ENCODE results near the gene RBM10. TPM values are rescaled to one million over a fixed set of nuclear protein-coding genes. Genes with fewer than 3 reads are reported as not detected.
A peak's percentile ranks its signal among the peaks of the same experiment; 100 is the strongest.

Gene RBM10
- total and polyA plus RNA-seq, 2 of the 13 experiments (the other 11 are each of a cell fraction or from before 2014, with no cell fraction given): 15.9 to 43.1 TPM

DNA sequence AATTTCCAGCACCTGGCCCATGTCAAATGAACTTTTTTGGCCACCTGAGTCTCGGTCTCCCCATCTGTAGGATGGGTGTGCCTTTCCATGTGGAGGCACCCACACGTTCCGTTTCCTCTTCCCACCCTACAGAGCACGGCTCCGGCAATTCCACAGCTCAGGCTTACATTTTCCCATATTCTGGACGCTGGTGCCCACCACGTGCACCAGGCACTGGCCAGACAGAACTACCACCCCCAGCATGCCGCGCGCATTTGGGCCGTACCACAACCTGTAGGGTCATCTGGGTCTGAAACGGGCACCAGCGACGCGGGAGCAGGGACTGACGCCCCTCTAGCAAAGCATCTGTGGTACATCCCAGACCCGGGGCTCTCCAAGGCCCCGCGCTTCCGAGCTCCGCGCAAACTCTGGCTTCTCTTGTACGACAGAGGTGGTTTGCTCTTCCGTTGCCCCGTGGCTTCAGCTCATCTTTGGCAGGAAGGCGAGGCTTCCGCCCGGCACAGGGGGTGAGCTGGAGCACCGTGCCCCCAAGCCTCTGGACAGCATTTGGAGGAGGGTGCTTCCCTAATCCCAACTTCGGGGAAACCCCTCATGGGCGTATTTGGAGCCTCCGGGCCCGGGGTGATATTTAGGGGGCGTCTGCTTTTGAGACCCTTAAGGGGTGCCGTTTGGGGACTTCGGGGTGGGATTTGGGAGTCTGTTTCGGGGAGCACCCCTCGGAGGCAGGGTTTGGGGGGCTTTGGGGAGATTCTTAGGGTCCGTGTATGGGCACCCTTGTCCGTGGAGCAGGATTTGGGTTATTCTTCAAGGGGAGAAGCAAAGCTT, 45.6 kb downstream of the RBM10 start (continued):
- TF ChIP-seq MYC (CRISPR knock-in tag; IDR thresholded peaks at IDR 0.05; ENCODE audit: borderline replicate concordance): peak; percentile 98
- TF ChIP-seq, protein P1, sequence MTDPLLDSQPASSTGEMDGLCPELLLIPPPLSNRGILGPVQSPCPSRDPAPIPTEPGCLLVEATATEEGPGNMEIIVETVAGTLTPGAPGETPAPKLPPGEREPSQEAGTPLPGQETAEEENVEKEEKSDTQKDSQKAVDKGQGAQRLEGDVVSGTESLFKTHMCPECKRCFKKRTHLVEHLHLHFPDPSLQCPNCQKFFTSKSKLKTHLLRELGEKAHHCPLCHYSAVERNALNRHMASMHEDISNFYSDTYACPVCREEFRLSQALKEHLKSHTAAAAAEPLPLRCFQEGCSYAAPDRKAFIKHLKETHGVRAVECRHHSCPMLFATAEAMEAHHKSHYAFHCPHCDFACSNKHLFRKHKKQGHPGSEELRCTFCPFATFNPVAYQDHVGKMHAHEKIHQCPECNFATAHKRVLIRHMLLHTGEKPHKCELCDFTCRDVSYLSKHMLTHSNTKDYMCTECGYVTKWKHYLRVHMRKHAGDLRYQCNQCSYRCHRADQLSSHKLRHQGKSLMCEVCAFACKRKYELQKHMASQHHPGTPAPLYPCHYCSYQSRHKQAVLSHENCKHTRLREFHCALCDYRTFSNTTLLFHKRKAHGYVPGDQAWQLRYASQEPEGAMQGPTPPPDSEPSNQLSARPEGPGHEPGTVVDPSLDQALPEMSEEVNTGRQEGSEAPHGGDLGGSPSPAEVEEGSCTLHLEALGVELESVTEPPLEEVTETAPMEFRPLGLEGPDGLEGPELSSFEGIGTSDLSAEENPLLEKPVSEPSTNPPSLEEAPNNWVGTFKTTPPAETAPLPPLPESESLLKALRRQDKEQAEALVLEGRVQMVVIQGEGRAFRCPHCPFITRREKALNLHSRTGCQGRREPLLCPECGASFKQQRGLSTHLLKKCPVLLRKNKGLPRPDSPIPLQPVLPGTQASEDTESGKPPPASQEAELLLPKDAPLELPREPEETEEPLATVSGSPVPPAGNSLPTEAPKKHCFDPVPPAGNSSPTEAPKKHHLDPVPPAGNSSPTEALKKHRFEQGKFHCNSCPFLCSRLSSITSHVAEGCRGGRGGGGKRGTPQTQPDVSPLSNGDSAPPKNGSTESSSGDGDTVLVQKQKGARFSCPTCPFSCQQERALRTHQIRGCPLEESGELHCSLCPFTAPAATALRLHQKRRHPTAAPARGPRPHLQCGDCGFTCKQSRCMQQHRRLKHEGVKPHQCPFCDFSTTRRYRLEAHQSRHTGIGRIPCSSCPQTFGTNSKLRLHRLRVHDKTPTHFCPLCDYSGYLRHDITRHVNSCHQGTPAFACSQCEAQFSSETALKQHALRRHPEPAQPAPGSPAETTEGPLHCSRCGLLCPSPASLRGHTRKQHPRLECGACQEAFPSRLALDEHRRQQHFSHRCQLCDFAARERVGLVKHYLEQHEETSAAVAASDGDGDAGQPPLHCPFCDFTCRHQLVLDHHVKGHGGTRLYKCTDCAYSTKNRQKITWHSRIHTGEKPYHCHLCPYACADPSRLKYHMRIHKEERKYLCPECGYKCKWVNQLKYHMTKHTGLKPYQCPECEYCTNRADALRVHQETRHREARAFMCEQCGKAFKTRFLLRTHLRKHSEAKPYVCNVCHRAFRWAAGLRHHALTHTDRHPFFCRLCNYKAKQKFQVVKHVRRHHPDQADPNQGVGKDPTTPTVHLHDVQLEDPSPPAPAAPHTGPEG (CRISPR knock-in tag; IDR thresholded peaks at IDR 0.05): no peak
- no peak for TF ChIP-seq RARA (CRISPR knock-in tag; IDR thresholded peaks at IDR 0.05)
- TF ChIP-seq NFE2L2 (IDR thresholded peaks at IDR 0.05; ENCODE audit: low read length): no peak
- 0 out of 2 replicates have a peak, but pooled peaks have one; percentile 37 for TF ChIP-seq ZNF614 (CRISPR knock-in tag; IDR thresholded peaks at IDR 0.05; ENCODE audit: borderline replicate concordance)
- 0 out of 2 replicates have a peak, but pooled peaks have one; percentile 26 for TF ChIP-seq RBFOX2 (IDR thresholded peaks at IDR 0.05; ENCODE audit: low read depth, low read length)
- TF ChIP-seq ZMYM4 (CRISPR knock-in tag; IDR thresholded peaks at IDR 0.05): peak; percentile 46; the same call in 1 of the 2 replicates
- peak; percentile 47; the same call in 1 of the 2 replicates for TF ChIP-seq SIN3A (IDR thresholded peaks at IDR 0.05; ENCODE audit: borderline replicate concordance, low read depth, low read length)
- TF ChIP-seq CCDC6 (CRISPR knock-in tag; IDR thresholded peaks at IDR 0.05): 0 out of 2 replicates have a peak, but pooled peaks have one; percentile 32
- TF ChIP-seq ZNF20 (CRISPR knock-in tag; IDR thresholded peaks at IDR 0.05): no peak
- 0 out of 2 replicates have a peak, but pooled peaks have one; percentile 33 for TF ChIP-seq RNF2 (conservative IDR thresholded peaks at IDR 0.05; ENCODE audit: low read depth)
- 0 out of 2 replicates have a peak, but pooled peaks have one; percentile 27 for TF ChIP-seq TP53 (CRISPR knock-in tag; conservative IDR thresholded peaks at IDR 0.05)
- TF ChIP-seq ZNF768 (CRISPR knock-in tag; IDR thresholded peaks at IDR 0.05): no peak
- peak; percentile 74 for TF ChIP-seq ZNF605 (CRISPR knock-in tag; IDR thresholded peaks at IDR 0.05)
- peak; percentile 41; the same call in 1 of the 2 replicates for TF ChIP-seq MTA1 (CRISPR knock-in tag; IDR thresholded peaks at IDR 0.05; ENCODE audit: borderline replicate concordance)
- TF ChIP-seq MED1 (CRISPR knock-in tag; IDR thresholded peaks at IDR 0.05): peak; percentile 48
- TF ChIP-seq, protein P2, sequence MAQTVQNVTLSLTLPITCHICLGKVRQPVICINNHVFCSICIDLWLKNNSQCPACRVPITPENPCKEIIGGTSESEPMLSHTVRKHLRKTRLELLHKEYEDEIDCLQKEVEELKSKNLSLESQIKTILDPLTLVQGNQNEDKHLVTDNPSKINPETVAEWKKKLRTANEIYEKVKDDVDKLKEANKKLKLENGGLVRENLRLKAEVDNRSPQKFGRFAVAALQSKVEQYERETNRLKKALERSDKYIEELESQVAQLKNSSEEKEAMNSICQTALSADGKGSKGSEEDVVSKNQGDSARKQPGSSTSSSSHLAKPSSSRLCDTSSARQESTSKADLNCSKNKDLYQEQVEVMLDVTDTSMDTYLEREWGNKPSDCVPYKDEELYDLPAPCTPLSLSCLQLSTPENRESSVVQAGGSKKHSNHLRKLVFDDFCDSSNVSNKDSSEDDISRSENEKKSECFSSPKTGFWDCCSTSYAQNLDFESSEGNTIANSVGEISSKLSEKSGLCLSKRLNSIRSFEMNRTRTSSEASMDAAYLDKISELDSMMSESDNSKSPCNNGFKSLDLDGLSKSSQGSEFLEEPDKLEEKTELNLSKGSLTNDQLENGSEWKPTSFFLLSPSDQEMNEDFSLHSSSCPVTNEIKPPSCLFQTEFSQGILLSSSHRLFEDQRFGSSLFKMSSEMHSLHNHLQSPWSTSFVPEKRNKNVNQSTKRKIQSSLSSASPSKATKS (CRISPR knock-in tag; IDR thresholded peaks at IDR 0.05): 0 out of 2 replicates have a peak, but pooled peaks have one; percentile 49
- TF ChIP-seq, protein P3, sequence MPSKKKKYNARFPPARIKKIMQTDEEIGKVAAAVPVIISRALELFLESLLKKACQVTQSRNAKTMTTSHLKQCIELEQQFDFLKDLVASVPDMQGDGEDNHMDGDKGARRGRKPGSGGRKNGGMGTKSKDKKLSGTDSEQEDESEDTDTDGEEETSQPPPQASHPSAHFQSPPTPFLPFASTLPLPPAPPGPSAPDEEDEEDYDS (CRISPR knock-in tag; IDR thresholded peaks at IDR 0.05): peak; percentile 71
- 0 out of 2 replicates have a peak, but pooled peaks have one; percentile 13 for TF ChIP-seq BCL6 (CRISPR knock-in tag; IDR thresholded peaks at IDR 0.05)
- peak; percentile 59; the same call in 1 of the 2 replicates for TF ChIP-seq ZNF556 (CRISPR knock-in tag; IDR thresholded peaks at IDR 0.05; ENCODE audit: borderline replicate concordance)

Measured in HepG2 (cell line).